ENCODE data around the gene GNAL.

GRCh38 chr18:11823545-11823944 lies 134.5 kb downstream of the GNAL start:
- no peak for TF ChIP-seq CTCF (IDR thresholded peaks at IDR 0.05; ENCODE audit: insufficient read depth, low read depth, low read length)
- no peak for TF ChIP-seq EZH2 (IDR thresholded peaks at IDR 0.05; ENCODE audit: insufficient read depth, low read length)
